Fibroblast of lung (primary cell): ENCODE results near the gene SREBF2.

Experiments used
- EZH2 ChIP-seq: IDR thresholded peaks from 2 replicates; pipeline ENCODE4 v1.5.1; 2012; ENCODE audit warnings: low read length, control low read depth, mild to moderate bottlenecking; ENCODE audit errors: missing control alignments
- TF ChIP-seq, protein P1 (sequence below), 2 donors: IDR thresholded peaks in 1 of 2; conservative IDR thresholded peaks in 1 of 2; 1 replicate in 1 of 2; 2 replicates in 1 of 2; pipeline ENCODE4 v1.5.1; 2011 to 2012; ENCODE audit warnings: low read length in 2 of 2, control low read depth in 1 of 2, inconsistent platforms in 1 of 2, low read depth in 1 of 2, mild to moderate bottlenecking in 1 of 2

DNA sequence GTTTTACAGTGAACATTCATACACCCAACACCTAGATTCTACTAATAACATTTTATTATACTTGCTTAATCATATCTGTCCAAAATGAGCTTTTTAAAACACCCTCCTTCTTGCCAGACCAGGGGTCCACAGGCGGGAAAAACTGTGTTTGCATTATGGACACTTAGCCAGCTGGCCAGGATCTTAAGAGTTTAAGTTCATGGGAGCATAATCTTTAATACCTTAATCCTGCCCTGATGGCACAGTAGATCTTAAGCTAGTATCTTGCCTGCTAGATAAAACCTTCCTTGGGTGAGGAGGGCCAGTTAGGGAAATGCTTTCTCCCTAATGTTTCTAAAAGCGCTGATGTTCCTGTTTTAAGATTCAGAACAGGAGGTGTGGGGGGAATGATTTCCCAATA is 45.6 kb upstream of the SREBF2 start:
- TF ChIP-seq, protein P1, sequence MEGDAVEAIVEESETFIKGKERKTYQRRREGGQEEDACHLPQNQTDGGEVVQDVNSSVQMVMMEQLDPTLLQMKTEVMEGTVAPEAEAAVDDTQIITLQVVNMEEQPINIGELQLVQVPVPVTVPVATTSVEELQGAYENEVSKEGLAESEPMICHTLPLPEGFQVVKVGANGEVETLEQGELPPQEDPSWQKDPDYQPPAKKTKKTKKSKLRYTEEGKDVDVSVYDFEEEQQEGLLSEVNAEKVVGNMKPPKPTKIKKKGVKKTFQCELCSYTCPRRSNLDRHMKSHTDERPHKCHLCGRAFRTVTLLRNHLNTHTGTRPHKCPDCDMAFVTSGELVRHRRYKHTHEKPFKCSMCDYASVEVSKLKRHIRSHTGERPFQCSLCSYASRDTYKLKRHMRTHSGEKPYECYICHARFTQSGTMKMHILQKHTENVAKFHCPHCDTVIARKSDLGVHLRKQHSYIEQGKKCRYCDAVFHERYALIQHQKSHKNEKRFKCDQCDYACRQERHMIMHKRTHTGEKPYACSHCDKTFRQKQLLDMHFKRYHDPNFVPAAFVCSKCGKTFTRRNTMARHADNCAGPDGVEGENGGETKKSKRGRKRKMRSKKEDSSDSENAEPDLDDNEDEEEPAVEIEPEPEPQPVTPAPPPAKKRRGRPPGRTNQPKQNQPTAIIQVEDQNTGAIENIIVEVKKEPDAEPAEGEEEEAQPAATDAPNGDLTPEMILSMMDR (conservative IDR thresholded peaks at IDR 0.05 in 1 of 2, IDR thresholded peaks at IDR 0.05 in 1 of 2; ENCODE audit: low read depth in 1 of 2, low read length in 2 of 2) = no peak
- no peak for TF ChIP-seq EZH2
